ENCODE measurements around the gene TMEM115.

DNA sequence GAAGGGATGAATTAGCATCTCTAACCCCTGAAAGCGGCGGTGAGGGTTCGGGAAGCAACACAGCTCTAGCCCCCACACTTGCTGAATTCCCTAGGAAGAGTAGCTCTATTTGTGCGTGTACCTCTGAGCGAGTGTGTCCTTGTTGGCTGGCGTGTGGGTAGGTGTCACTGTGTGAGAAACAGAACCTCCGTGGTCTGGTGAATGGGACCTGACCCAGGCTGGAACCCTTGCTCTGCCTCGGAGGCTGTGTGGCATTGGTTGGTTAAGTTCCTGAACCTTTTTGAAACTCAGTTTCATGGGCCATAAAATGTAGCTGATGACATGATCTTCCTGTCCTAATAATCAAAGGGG is 414 bp upstream of the TMEM115 start:
- TF ChIP-seq, protein P1, sequence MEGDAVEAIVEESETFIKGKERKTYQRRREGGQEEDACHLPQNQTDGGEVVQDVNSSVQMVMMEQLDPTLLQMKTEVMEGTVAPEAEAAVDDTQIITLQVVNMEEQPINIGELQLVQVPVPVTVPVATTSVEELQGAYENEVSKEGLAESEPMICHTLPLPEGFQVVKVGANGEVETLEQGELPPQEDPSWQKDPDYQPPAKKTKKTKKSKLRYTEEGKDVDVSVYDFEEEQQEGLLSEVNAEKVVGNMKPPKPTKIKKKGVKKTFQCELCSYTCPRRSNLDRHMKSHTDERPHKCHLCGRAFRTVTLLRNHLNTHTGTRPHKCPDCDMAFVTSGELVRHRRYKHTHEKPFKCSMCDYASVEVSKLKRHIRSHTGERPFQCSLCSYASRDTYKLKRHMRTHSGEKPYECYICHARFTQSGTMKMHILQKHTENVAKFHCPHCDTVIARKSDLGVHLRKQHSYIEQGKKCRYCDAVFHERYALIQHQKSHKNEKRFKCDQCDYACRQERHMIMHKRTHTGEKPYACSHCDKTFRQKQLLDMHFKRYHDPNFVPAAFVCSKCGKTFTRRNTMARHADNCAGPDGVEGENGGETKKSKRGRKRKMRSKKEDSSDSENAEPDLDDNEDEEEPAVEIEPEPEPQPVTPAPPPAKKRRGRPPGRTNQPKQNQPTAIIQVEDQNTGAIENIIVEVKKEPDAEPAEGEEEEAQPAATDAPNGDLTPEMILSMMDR (IDR thresholded peaks at IDR 0.05): no peak
- TF ChIP-seq ZFX (IDR thresholded peaks at IDR 0.05; ENCODE audit: borderline replicate concordance): no peak

Measured in 22Rv1 (cell line).